Lower lobe of right lung (tissue), 2 donors: ENCODE results near the gene SLC35B4. TPM values are rescaled to one million over a fixed set of nuclear protein-coding genes. Genes with fewer than 3 reads are reported as not detected.
"Not testable (repeated sequence)": the region's sequence is repeated elsewhere in the genome, so short reads cannot be mapped to it uniquely, and the experiment has no call there.

Source experiments
- ATAC-seq, 2 donors: fragments of 200-7000 bp; cut with Tn5 transposase; one replicate each; pipeline ENCODE4 v1.9.1; 2020 to 2022; ENCODE audit warnings: mild to moderate bottlenecking in 2 of 2, moderate library complexity in 2 of 2
- DNase-seq: peaks from one replicate; pipeline ENCODE4 v3.0.0-alpha.2; 2020
- H3K27ac ChIP-seq: fragments of 200-600 bp; one replicate; pipeline ENCODE4 v1.8.0; 2022
- H3K27me3 ChIP-seq: fragments of 200-600 bp; one replicate; pipeline ENCODE4 v1.8.0; 2022; ENCODE audit warnings: low read depth
- H3K36me3 ChIP-seq: fragments of 200-600 bp; one replicate; pipeline ENCODE4 v1.8.0; 2022; ENCODE audit warnings: mild to moderate bottlenecking
- H3K4me1 ChIP-seq: fragments of 200-600 bp; one replicate; pipeline ENCODE4 v1.8.0; 2022
- H3K4me3 ChIP-seq: fragments of 200-600 bp; one replicate; pipeline ENCODE4 v1.8.0; 2022; ENCODE audit warnings: mild to moderate bottlenecking
- H3K9me3 ChIP-seq: fragments of 200-600 bp; one replicate; pipeline ENCODE4 v1.8.0; 2022
- intact Hi-C: fragments of 100-400 bp; cut with DNase I; formaldehyde crosslinking; loops from one replicate; pipeline ENCODE4 v1.11.0; 2022
- total RNA-seq: library from RNA; stranded (reverse); fragmentation: NEBNext Ultra II Directional; extraction: Animal tissue kit (Norgen Biotek cat#: 25700); gene quantifications from one replicate; pipeline ENCODE4 v1.2.1, GENCODE V29; 2021
- TF ChIP-seq, protein P1 (sequence below): fragments of 200-600 bp; IDR thresholded peaks from one replicate; pipeline ENCODE4 v1.8.0; 2022; ENCODE audit warnings: antibody characterized with exemption, mild to moderate bottlenecking
- donor health status: DM: no; HTN: yes; CAD: no; lungs with severe emphysema.

Gene SLC35B4
- total RNA-seq, 1 donor from 2014 or later = 12.2 TPM

DNA sequence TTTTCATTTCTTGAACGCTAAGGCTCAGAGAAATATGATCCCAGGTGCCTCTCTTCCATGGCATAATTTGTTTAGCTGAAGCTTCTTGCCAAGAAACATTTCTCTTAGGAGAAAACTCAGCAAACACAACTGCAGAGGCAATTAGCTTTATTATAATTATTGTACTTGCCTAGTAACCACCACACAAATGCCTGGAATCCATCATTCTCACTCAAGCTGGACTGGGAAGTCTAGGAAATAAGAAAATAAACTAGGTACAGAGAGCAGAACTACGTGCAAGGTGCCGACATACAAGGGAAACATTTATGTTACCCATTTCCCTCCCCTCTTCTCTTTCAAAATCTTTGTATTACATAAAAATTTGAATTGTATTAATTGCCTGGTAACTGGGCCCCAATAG, 15.1 kb downstream of the SLC35B4 start:
- Histone ChIP-seq H3K9me3 (no peaks in the 10 kb centered on the region), H3K36me3 (peaks cover 57% of the 10 kb centered on the region), H3K4me3 (no peak overlapping the region), H3K4me1 (no peaks in the 10 kb centered on the region), H3K27ac (no peak overlapping the region), H3K27me3 (no peaks in the 10 kb centered on the region)
- ATAC-seq (no peak), DNase-seq (no peak)
- intact Hi-C loops = no loop called here
- TF ChIP-seq, protein P1, sequence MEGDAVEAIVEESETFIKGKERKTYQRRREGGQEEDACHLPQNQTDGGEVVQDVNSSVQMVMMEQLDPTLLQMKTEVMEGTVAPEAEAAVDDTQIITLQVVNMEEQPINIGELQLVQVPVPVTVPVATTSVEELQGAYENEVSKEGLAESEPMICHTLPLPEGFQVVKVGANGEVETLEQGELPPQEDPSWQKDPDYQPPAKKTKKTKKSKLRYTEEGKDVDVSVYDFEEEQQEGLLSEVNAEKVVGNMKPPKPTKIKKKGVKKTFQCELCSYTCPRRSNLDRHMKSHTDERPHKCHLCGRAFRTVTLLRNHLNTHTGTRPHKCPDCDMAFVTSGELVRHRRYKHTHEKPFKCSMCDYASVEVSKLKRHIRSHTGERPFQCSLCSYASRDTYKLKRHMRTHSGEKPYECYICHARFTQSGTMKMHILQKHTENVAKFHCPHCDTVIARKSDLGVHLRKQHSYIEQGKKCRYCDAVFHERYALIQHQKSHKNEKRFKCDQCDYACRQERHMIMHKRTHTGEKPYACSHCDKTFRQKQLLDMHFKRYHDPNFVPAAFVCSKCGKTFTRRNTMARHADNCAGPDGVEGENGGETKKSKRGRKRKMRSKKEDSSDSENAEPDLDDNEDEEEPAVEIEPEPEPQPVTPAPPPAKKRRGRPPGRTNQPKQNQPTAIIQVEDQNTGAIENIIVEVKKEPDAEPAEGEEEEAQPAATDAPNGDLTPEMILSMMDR = no peak

DNA sequence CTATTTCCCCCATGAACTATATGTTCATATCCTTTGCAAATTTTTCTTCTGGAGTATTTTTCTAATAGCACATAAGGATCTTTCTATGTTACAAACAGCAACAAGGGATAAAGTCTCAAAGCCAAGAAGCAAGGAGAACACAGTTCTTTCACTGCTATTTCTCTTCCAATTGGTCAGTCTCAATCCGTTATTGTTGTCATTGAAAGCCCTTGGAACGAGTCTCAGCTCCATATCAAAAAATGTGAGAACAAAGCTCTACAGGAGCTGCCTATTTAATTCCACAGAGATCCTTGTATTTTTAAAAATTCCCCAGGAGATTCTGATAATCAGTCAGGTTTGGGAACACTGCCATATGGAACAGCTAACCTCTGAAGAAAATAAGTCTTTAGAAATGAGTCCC, 15.7 kb downstream of the SLC35B4 start:
- intact Hi-C loops = no loop called here
- no peaks in the 10 kb centered on the region for H3K27me3 ChIP-seq
- DNase-seq (no peak), ATAC-seq (no peak)
- H3K9me3 ChIP-seq = no peaks in the 10 kb centered on the region
- no peak overlapping the region for H3K27ac ChIP-seq
- no peaks in the 10 kb centered on the region for H3K4me1 ChIP-seq
- no peak overlapping the region for H3K4me3 ChIP-seq
- peaks cover 63% of the 10 kb centered on the region for H3K36me3 ChIP-seq
- TF ChIP-seq, protein P1 = no peak

DNA sequence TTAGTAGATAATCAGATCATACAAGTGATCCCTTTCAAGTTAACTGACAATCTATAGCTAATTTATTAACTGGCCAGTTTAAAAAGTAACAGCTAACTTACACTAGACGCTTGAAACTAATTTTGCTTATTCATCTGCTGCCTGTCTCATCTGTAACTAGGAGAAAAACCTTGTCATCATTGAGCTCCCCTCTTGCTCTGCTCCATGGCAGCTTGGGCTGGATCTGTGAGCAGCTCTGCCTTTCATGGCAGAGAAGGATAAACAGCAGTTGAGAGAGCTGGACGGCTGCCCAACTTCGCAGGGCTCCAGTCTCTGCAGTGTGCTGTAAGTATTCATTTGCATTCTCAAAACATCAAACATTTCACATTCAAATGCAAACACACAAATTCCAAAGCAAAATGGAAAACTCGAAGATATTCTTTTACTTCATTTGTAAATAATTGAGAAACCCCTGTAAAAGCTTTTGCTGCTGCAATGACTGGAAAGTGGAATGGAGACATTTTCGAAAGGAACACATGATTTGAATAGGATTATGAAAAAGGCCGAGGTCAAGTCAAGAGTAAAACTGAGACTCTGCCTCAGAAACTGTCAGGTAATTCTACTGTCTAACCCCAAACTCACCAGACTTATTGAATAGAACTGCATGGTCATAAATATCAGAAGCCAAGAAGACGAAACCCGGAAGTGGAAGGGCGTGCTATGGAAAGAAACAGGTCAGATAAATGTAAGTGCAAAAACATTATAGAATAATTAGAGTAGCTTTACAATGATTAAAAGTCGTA, 17.6 kb downstream of the SLC35B4 start:
- DNase-seq = no peak
- no peak overlapping the region for H3K27ac ChIP-seq

DNA sequence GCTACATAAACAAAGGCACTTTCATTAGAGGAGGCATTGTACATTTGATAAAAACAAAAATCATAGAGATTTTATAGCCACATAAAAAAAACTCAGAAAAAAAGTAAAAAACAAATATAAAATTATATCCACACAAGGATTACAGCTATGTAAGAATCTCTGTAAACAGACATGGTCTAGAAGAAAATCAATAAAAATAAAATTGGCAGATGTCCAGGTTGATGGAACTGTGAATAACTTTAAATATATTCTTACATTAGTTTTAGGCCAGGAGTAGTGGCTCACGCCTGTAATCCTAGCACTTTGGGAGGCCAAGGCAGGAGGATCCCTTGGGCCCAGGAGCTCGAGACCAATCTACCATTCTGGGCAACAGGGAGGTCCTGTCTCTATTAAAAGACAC, 19.2 kb downstream of the SLC35B4 start:
- no peak overlapping the region for H3K27ac ChIP-seq
- DNase-seq (no peak), ATAC-seq (no peak)
- H3K36me3 ChIP-seq = peaks cover 66% of the 10 kb centered on the region
- no peaks in the 10 kb centered on the region for H3K27me3 ChIP-seq
- no peaks in the 10 kb centered on the region for H3K9me3 ChIP-seq
- TF ChIP-seq, protein P1 = no peak
- intact Hi-C loops = no loop called here
- H3K4me3 ChIP-seq = no peak overlapping the region
- no peaks in the 10 kb centered on the region for H3K4me1 ChIP-seq

More for the DNA sequence above, 17.6 kb downstream of the SLC35B4 start:
- H3K27me3 ChIP-seq = no peaks in the 10 kb centered on the region
- H3K9me3 ChIP-seq = no peaks in the 10 kb centered on the region
- TF ChIP-seq, protein P1 = no peak
- peaks cover 76% of the 10 kb centered on the region for H3K36me3 ChIP-seq
- no peak for ATAC-seq
- H3K4me3 ChIP-seq = no peak overlapping the region
- H3K4me1 ChIP-seq = no peaks in the 10 kb centered on the region
- intact Hi-C loops = no loop called here

DNA sequence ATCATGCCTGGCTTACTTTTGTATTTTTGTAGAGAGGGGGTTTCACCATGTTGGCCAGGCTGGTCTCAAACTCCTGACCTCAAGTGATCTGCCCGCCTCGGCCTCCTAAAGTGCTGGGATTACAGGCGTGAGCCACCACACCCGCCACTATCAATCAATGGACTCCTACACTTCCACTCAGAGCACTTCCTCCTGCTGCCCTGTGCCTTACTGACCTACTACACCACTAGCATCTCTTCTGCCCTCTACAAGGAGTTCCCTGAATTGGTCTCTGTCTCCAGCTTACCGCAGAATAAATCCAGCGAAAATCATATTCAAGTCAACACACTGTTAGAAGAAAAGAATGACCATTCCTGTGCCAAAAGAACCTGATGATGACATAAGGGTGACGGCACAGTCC, 20.7 kb downstream of the SLC35B4 start:
- H3K27ac ChIP-seq, H3K9me3 ChIP-seq, H3K4me1 ChIP-seq, intact Hi-C loops, DNase-seq, H3K4me3 ChIP-seq, H3K27me3 ChIP-seq: not testable (repeated sequence)
- peaks cover 53% of the 10 kb centered on the region for H3K36me3 ChIP-seq
- peak in 1 of 2 donors; percentile 57 for ATAC-seq

DNA sequence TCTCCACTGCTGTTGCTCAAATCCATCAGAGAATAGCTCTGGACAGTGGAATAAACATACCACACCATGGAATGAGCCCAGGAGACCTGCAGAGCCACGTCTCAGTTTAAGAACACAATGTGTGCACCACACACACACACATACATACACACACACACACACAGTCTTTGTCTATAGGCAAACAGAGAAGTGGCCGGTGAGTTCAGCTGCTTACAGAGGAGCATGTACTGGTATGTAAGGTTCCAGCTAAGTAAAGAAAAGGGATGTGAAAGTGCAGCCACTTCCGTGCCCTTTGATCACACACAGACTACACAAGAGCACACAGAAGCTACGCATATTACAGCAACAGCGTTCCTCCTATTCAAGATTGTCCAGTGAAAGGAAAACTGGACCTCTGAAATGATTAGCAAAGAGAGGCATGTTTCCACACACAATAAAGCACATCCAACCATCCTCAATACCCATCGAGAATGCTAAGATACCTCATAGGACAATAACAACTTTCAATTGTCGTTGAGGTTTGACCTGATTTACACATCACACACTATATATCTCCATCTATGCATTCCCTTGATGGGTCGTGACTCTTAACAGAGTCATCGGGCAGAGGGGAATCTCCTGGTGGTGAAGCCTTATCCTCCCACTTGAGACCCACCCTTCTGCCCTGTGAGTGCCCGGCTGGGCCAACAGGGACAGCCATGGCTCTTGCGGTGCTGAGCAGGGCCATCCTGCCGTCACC, 23.6 kb downstream of the SLC35B4 start:
- peak; percentile 85 to 91 for ATAC-seq
- intact Hi-C loops = no loop called here
- no peaks in the 10 kb centered on the region for H3K27me3 ChIP-seq
- H3K4me3 ChIP-seq = no peak overlapping the region
- TF ChIP-seq, protein P1 = no peak
- DNase-seq = peak; percentile 59
- H3K36me3 ChIP-seq = peaks cover 34% of the 10 kb centered on the region
- H3K4me1 ChIP-seq = no peaks in the 10 kb centered on the region
- H3K9me3 ChIP-seq = no peaks in the 10 kb centered on the region
- no peak overlapping the region for H3K27ac ChIP-seq
